ENCODE results near the gene INS. TPM values are rescaled to one million over a fixed set of nuclear protein-coding genes. Genes with fewer than 3 reads are reported as not detected.
"Not testable (repeated sequence)": the region's sequence is repeated elsewhere in the genome, so short reads cannot be mapped to it uniquely, and the experiment has no call there.

INS gene
- polyA plus RNA-seq, 2 of the 4 experiments (the other 2 are of a cell fraction), result not detected

DNA sequence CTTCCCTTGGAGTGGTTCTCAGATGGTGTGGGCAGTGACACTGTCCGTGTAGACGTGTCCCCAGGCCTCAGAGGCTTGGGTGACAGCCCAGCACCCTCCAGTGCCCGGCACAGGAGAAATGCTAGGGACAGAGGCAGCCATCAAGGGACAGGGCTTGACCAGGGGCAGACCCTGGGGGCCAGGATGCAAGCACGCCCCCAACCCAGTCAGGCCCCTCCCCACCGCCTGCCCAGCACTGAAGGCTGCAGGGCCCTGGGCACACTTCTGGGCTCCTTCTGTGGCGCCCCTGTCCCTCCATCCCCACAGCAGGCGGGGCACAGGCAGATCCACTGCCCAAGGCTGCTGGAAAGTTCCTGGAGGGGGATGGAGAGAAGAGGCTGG lies 32.9 kb downstream of the INS start (continued):
- TF ChIP-seq HOXA7 (CRISPR knock-in tag; IDR thresholded peaks at IDR 0.05) (no peak), ZC3H11A (IDR thresholded peaks at IDR 0.05) (no peak)

DNA sequence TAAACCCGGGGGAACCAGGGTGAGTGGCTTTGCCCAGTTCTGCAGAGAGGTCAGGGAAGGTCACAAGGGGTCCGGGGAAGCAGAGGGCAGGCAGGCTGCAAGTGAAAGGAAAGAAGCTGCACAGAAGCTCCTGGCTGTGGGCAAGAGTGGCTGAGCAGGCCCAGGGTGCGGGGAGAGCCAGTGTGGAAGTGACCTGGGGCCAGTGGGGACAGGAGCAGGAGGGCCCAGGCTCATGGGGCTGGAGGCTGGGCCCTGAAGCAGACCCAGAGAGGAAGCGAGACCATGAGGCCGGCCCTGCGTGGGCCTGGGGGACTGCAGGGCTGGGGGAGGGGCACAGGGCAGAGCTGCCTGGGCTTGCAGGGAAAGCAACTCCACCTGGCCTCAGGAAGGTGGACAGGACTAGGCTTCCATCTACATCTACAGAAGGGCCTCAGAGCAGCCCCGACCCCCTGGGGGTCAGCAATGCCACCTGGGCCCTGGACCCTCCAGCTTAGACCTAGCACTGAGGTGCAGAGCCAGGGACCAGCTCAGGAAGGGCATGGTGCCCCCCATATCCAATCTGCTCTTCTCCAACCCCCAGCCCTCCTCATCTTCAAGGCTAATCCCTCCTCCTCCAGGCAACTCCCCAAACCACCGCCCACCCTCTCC lies 33.4 kb downstream of the INS start:
- Histone ChIP-seq H3K9me3 (no peaks in the 10 kb centered on the region), H3K4me2 (no peak overlapping the region), H3K4me3 (no peak overlapping the region), H3K4me1 (no peaks in the 10 kb centered on the region), H3K27ac (no peak overlapping the region)
- FAIRE-seq (no peak), DNase-seq (ENCODE audit: low read depth in 1 of 2, low spot score in 1 of 2) (no peak), ATAC-seq (peak; percentile 9 to 25; a peak in 3 of 6 replicates)
- WGBS (ENCODE audit: missing lambda C conversion rate), result 61% methylated on average over 5 of the region's 8 CpGs
- ChIA-PET POLR2A (no interaction called here), CTCF (interaction anchor here (3.1 kb wide), 1 partner anchor 24 kb away, joined by 10 read pairs; no protein-coding TSS in a partner anchor)
- TF ChIP-seq NFE2L2 (conservative IDR thresholded peaks at IDR 0.05; ENCODE audit: low read length) (no peak), JUNB (IDR thresholded peaks at IDR 0.05) (no peak), TFCP2L1 (CRISPR knock-in tag; IDR thresholded peaks at IDR 0.05) (no peak)
- TF ChIP-seq, protein P1, sequence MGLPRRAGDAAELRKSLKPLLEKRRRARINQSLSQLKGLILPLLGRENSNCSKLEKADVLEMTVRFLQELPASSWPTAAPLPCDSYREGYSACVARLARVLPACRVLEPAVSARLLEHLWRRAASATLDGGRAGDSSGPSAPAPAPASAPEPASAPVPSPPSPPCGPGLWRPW (IDR thresholded peaks at IDR 0.05), result no peak
- TF ChIP-seq, protein P2, sequence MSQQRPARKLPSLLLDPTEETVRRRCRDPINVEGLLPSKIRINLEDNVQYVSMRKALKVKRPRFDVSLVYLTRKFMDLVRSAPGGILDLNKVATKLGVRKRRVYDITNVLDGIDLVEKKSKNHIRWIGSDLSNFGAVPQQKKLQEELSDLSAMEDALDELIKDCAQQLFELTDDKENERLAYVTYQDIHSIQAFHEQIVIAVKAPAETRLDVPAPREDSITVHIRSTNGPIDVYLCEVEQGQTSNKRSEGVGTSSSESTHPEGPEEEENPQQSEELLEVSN (IDR thresholded peaks at IDR 0.05; ENCODE audit: borderline replicate concordance, low read depth), result no peak
- TF ChIP-seq, protein P3, sequence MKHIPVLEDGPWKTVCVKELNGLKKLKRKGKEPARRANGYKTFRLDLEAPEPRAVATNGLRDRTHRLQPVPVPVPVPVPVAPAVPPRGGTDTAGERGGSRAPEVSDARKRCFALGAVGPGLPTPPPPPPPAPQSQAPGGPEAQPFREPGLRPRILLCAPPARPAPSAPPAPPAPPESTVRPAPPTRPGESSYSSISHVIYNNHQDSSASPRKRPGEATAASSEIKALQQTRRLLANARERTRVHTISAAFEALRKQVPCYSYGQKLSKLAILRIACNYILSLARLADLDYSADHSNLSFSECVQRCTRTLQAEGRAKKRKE (CRISPR knock-in tag; IDR thresholded peaks at IDR 0.05; ENCODE audit: low read depth), result no peak

DNA sequence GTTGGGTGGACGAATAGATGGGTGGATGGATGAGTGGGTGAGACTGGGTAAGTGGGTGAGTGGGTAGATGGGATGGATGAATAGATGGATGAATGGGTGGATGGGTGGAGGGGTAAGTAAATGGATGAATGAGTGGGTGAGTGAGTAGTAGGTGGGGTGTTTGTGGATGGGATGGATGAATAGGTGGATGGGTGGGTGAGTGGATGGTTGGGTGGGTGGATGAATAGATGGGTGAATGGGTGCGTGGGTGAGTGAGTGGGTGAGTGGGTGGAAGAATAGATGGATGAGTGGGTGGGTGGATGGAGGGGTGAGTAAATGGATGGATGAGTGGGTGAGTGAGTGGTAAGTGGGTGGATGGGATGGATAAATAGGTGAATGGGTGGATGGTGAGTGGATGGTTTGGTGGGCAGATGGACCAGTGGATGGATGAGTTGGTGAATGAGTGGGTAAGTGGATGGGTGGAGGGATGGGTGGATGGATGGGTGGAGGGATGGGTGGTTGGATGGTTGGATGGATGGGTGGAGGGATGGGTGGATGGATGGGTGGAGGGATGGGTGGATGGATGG lies 34.4 kb downstream of the INS start:
- Histone ChIP-seq H3K4me3 (no peak overlapping the region), H3K27ac (no peak overlapping the region), H3K4me1 (no peaks in the 10 kb centered on the region), H3K4me2 (no peak overlapping the region), H3K9me3 (no peaks in the 10 kb centered on the region)
- DNase-seq (ENCODE audit: low read depth in 1 of 2, low spot score in 1 of 2) (no peak), FAIRE-seq (no peak), ATAC-seq (no peak)
- TF ChIP-seq HDAC2 (IDR thresholded peaks at IDR 0.05) (no peak), ZNF302 (CRISPR knock-in tag; IDR thresholded peaks at IDR 0.05) (no peak), ZSCAN20 (CRISPR knock-in tag; IDR thresholded peaks at IDR 0.05) (no peak), EHF (CRISPR knock-in tag; IDR thresholded peaks at IDR 0.05) (no peak), GATA3 (IDR thresholded peaks at IDR 0.05; ENCODE audit: borderline replicate concordance) (no peak), FOSL2 (IDR thresholded peaks at IDR 0.05) (no peak), FOSL2 (CRISPR knock-in tag; IDR thresholded peaks at IDR 0.05) (no peak), NPAS2 (CRISPR knock-in tag; IDR thresholded peaks at IDR 0.05; ENCODE audit: borderline replicate concordance) (no peak), TP53 (CRISPR knock-in tag; IDR thresholded peaks at IDR 0.05) (no peak), POLR2A (IDR thresholded peaks at IDR 0.05; ENCODE audit: low read length) (no peak), HOXB13 (CRISPR knock-in tag; IDR thresholded peaks at IDR 0.05; ENCODE audit: low read depth) (no peak), NR3C1 (IDR thresholded peaks at IDR 0.05) (no peak), EP300 (IDR thresholded peaks at IDR 0.05) (no peak), ESRRA (IDR thresholded peaks at IDR 0.05; ENCODE audit: borderline replicate concordance, low read length) (no peak), SREBF2 (IDR thresholded peaks at IDR 0.05) (no peak), RFX5 (IDR thresholded peaks at IDR 0.05) (no peak)
- TF ChIP-seq, protein P1 (IDR thresholded peaks at IDR 0.05), result no peak
- TF ChIP-seq, protein P4, sequence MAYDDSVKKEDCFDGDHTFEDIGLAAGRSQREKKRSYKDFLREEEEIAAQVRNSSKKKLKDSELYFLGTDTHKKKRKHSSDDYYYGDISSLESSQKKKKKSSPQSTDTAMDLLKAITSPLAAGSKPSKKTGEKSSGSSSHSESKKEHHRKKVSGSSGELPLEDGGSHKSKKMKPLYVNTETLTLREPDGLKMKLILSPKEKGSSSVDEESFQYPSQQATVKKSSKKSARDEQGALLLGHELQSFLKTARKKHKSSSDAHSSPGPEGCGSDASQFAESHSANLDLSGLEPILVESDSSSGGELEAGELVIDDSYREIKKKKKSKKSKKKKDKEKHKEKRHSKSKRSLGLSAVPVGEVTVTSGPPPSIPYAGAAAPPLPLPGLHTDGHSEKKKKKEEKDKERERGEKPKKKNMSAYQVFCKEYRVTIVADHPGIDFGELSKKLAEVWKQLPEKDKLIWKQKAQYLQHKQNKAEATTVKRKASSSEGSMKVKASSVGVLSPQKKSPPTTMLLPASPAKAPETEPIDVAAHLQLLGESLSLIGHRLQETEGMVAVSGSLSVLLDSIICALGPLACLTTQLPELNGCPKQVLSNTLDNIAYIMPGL (CRISPR knock-in tag; IDR thresholded peaks at IDR 0.05; ENCODE audit: borderline replicate concordance), result no peak
- WGBS (ENCODE audit: missing lambda C conversion rate), result 10% methylated on average over 2 of the region's 2 CpGs
- ChIA-PET CTCF (no interaction called here), POLR2A (no interaction called here)

DNA sequence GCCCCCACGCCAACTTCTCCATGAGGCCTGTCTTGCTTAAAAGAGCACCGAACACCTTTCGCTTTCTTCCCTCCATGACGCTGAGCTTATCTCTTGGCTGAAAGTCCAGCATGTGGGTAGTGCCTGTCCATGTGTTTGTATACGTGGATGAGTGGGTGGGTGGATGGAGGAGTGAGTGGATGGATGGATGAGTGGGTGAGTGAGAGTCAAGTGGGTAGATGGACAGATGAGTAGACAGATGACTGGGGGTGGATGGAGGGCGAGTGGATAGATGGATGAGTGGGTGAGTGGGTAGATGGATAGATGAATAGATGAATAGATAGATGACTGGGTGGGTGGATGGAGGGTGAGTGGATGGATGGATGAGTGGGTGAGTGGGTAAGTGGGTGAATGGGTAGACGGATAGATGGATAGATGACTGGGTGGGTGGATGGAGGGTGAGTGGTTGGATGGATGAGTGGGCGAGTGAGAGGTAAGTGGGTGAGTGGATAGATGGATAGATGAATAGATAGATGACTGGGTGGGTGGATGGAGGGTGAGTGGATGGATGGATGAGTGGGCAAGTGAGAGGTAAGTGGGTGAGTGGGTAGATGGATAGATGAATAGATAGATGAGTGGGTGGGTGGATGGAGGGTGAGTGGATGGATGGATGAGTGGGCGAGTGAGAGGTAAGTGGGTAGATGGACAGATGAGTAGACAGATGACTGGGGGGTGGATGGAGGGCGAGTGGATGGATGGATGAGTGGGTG lies 36.1 kb downstream of the INS start:
- POLR2A ChIA-PET; H3K4me3 ChIP-seq; H3K4me2 ChIP-seq; ATAC-seq; H3K27ac ChIP-seq; H3K9me3 ChIP-seq; DNase-seq (ENCODE audit: low read depth in 1 of 2, low spot score in 1 of 2); FAIRE-seq; H3K4me1 ChIP-seq: not testable (repeated sequence)
- WGBS (ENCODE audit: missing lambda C conversion rate), result 47% methylated on average over 9 of the region's 10 CpGs
- CTCF ChIA-PET, result interaction anchor here (0.8 to 3.4 kb wide), 3 partner anchors 9 to 31 kb away, joined by 3 to 22 read pairs (median 3); no protein-coding TSS in a partner anchor

Measured in A549 (cell line).